Mesendoderm (in vitro differentiated cells): ENCODE measurements around the gene ZNF668.
A peak's percentile ranks its signal among the peaks of the same experiment; 100 is the strongest.

Experiments
- DNase-seq: peaks from one replicate; pipeline ENCODE4 v3.0.0; 2013
- H2AK5ac ChIP-seq: 2 replicates; pipeline ENCODE4 v1.6.1; 2013; ENCODE audit warnings: low read length, inconsistent platforms
- H2BK120ac ChIP-seq: 2 replicates; pipeline ENCODE4 v1.6.1; 2013; ENCODE audit warnings: low read depth, mild to moderate bottlenecking, low read length, moderate library complexity, mixed read lengths
- H2BK15ac ChIP-seq: replicated peaks from 2 replicates; pipeline ENCODE4 v1.6.1; 2013; ENCODE audit warnings: low read depth, mild to moderate bottlenecking, moderate library complexity
- H2BK5ac ChIP-seq: 2 replicates; pipeline ENCODE4 v1.6.1; 2013; ENCODE audit warnings: low read length, inconsistent platforms
- H3K18ac ChIP-seq: 2 replicates; pipeline ENCODE4 v1.6.1; 2013; ENCODE audit warnings: mild to moderate bottlenecking, low read length, mixed read lengths
- H3K23ac ChIP-seq: one replicate; pipeline ENCODE4 v1.6.1; 2013; ENCODE audit warnings: low read length
- H3K27ac ChIP-seq: 2 replicates; pipeline ENCODE4 v1.5.1; 2013; ENCODE audit warnings: low read depth, mild to moderate bottlenecking, inconsistent platforms, low read length, moderate library complexity
- H3K27me3 ChIP-seq: 2 replicates; pipeline ENCODE4 v1.6.1; 2013; ENCODE audit warnings: low read length, control low read depth, mild to moderate bottlenecking, inconsistent platforms; ENCODE audit not compliant: insufficient read depth, poor library complexity
- H3K36me3 ChIP-seq: 2 replicates; pipeline ENCODE4 v1.6.1; 2013; ENCODE audit warnings: low read length, inconsistent platforms; ENCODE audit not compliant: control insufficient read depth, insufficient read depth
- H3K4ac ChIP-seq: one replicate; pipeline ENCODE4 v1.6.1; 2013; ENCODE audit warnings: low read depth, mild to moderate bottlenecking, low read length, moderate library complexity
- H3K4me1 ChIP-seq: 2 replicates; pipeline ENCODE4 v1.6.1; 2013; ENCODE audit warnings: low read depth, low read length, inconsistent platforms; ENCODE audit not compliant: control insufficient read depth
- H3K4me2 ChIP-seq: 2 replicates; pipeline ENCODE4 v1.6.1; 2013; ENCODE audit warnings: low read length
- H3K4me3 ChIP-seq: 2 replicates; pipeline ENCODE4 v1.5.1; 2013; ENCODE audit warnings: mild to moderate bottlenecking, low read length
- H3K56ac ChIP-seq: one replicate; pipeline ENCODE4 v1.6.1; 2013; ENCODE audit warnings: low read length
- H3K79me1 ChIP-seq: 2 replicates; pipeline ENCODE4 v1.6.1; 2013; ENCODE audit warnings: low read length, inconsistent platforms
- H3K79me2 ChIP-seq: 2 replicates; pipeline ENCODE4 v1.6.1; 2013; ENCODE audit warnings: mild to moderate bottlenecking, low read length; ENCODE audit not compliant: control insufficient read depth, insufficient read depth
- H3K9ac ChIP-seq: 2 replicates; pipeline ENCODE4 v1.6.1; 2013; ENCODE audit warnings: low read length, inconsistent platforms
- H4K5ac ChIP-seq: one replicate; pipeline ENCODE4 v1.6.1; 2013; ENCODE audit warnings: low read length
- H4K8ac ChIP-seq: one replicate; pipeline ENCODE4 v1.6.1; 2013; ENCODE audit warnings: low read depth, mild to moderate bottlenecking, control low read depth, low read length, moderate library complexity
- WGBS: extraction: QIAGEN DNeasy Blood & Tissue Kit; methylation state at CpG from one replicate; pipeline ENCODE4 v1.1.7; 2013; ENCODE audit warnings: low lambda C conversion rate, missing lambda C conversion rate; ENCODE audit not compliant: insufficient coverage; ENCODE audit errors: extremely low coverage; 5-methylcytosine and 5-hydroxymethylcytosine counted together

Gene ZNF668

DNA sequence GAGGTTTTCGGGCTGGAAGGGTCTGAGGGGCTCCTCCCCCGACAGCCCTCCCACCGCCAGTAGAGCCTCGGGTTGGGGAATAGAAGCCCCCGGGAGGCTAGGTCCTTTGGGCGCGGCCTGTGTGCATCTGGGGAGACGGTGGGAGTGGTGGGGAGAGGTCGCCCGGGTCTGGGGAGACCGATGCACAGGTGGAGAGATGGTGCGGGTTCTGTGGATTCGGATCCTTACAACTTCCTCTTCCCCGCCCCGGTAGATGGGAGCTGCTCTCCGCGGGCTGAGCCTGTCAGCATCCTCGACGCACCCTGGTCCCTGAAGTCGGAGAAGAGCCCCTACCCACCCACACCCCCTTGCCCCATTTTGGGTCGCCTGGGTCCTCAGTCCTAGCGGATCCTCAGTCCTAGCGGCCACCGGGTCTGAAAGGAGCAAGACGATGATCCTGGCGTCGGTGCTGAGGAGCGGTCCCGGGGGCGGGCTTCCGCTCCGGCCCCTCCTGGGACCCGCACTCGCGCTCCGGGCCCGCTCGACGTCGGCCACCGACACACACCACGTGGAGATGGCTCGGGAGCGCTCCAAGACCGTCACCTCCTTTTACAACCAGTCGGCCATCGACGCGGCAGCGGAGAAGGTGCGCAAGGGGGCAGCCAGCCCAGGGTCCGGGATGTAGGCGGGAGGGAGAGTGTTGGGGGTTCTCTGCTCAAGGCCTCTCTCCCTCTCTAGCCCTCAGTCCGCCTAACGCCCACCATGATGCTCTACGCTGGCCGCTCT lies 34.9 kb upstream of the ZNF668 start:
- Histone ChIP-seq H2AK5ac (no peak overlapping the region), H3K4me2 (peak overlapping the region; percentile 90), H3K27ac (no peak overlapping the region), H2BK120ac (no peak overlapping the region), H2BK15ac (no peak overlapping the region), H3K4me1 (no peaks in the 10 kb centered on the region), H3K9ac (peak overlapping the region; percentile 91), H3K4ac (peak overlapping the region; percentile 74), H3K23ac (no peak overlapping the region), H4K5ac (no peak overlapping the region), H3K79me1 (peaks cover 4% of the 10 kb centered on the region), H3K27me3 (no peaks in the 10 kb centered on the region), H3K79me2 (no peaks in the 10 kb centered on the region), H2BK5ac (no peak overlapping the region), H3K18ac (peak overlapping the region; percentile 72), H3K36me3 (peaks cover 4% of the 10 kb centered on the region), H4K8ac (no peak overlapping the region), H3K4me3 (peak overlapping the region; percentile 80), H3K56ac (peak overlapping the region; percentile 97)
- no CpG with 5 or more reads among the region's 57 CpGs for WGBS
- DNase-seq: no peak

DNA sequence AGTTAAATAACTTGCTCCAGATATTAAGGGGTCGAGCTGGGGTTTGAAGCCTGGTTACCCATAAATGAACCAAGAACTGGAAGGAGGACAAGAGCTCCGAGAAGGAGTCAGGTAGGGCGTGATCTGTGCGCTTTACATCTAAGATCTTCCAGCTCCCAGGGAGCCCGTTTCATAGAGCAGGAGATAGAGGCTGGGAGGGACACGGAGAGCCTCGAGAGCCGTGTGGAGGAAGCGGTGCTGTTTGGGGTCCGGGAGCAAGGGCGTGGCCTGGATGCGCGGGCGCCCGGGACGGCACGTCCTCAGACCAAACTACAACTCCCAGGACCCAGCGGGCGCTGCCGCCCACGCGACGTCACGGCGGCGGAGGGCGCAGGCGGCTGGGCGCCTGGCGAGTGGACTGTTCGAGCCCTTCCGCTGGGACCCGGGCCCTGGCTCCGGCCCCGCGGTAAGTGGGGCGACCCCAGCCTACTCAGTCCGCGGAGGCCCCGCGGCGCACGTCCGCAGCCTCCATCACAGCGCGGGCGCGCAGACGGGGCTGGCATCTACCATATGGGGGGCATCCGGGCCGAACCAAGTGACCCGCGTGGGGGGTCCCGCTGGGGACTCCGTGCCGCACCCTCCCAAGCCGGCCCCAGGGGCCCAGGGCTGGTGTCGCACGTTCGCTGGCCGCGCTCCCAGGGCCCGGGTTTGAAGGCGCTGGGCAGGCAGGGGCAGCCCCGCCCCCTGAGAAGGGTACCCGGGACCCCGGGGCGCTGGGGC lies 34.2 kb upstream of the ZNF668 start, which contains the start of gene BCKDK:
Gene BCKDK, plus strand, starts transcription at position 352 of the 759 bp plus-strand sequence. CDS start 838 bp downstream, outside the sequence.
- H3K4me3 ChIP-seq: peak within 1 kb of the TSS; percentile 80
- peak within 1 kb of the TSS; percentile 97 for H3K56ac ChIP-seq
- no peak within 1 kb of the TSS for H2BK5ac ChIP-seq
- H3K27me3 ChIP-seq: no peaks in the 10 kb centered on the region
- H4K5ac ChIP-seq: no peak within 1 kb of the TSS
- H4K8ac ChIP-seq: peak within 1 kb of the TSS; percentile 77
- no peak within 1 kb of the TSS for H2AK5ac ChIP-seq
- peaks cover 4% of the 10 kb centered on the region for H3K79me1 ChIP-seq
- no peaks in the 10 kb centered on the region for H3K4me1 ChIP-seq
- peak; percentile 65 for DNase-seq
- H3K4ac ChIP-seq: peak within 1 kb of the TSS; percentile 74
- peak within 1 kb of the TSS; percentile 91 for H3K9ac ChIP-seq
- no peak within 1 kb of the TSS for H2BK120ac ChIP-seq
- peaks cover 4% of the 10 kb centered on the region for H3K36me3 ChIP-seq
- peak within 1 kb of the TSS; percentile 90 for H3K4me2 ChIP-seq
- no peak within 1 kb of the TSS for H2BK15ac ChIP-seq
- no CpG with 5 or more reads among the region's 68 CpGs for WGBS
- no peaks in the 10 kb centered on the region for H3K79me2 ChIP-seq
- H3K27ac ChIP-seq: no peak within 1 kb of the TSS
- peak within 1 kb of the TSS; percentile 57 for H3K23ac ChIP-seq
- peak within 1 kb of the TSS; percentile 72 for H3K18ac ChIP-seq

DNA sequence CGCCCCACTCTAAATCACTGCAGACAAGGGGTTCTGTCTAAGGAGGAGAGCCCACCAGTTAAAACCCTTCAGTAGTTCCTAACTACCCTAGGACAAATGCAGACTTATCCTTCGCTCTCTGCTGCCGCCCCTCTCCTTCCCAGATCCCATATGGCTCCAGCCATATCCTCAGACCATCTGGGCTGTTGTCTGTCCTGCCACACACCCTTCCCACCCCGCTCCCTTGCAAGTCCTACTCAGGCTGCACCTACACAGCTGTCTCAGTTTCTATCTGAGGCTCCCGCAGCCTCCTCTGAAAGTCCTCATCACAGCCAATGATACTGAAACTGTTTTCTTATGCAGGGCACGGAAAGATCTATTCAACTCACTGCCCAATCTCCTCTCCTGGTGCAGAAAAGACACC lies 33.4 kb upstream of the ZNF668 start:
- Histone ChIP-seq H3K56ac (no peak overlapping the region), H3K27me3 (no peaks in the 10 kb centered on the region), H3K9ac (no peak overlapping the region), H2AK5ac (no peak overlapping the region), H3K23ac (no peak overlapping the region), H3K36me3 (peaks cover 4% of the 10 kb centered on the region), H4K8ac (no peak overlapping the region), H3K4me1 (no peaks in the 10 kb centered on the region), H2BK5ac (no peak overlapping the region), H3K79me1 (peaks cover 4% of the 10 kb centered on the region), H2BK15ac (no peak overlapping the region), H3K4me3 (no peak overlapping the region), H3K27ac (no peak overlapping the region), H2BK120ac (no peak overlapping the region), H4K5ac (no peak overlapping the region), H3K4me2 (no peak overlapping the region), H3K4ac (no peak overlapping the region), H3K18ac (no peak overlapping the region), H3K79me2 (no peaks in the 10 kb centered on the region)
- no CpG with 5 or more reads among the region's 6 CpGs for WGBS
- no peak for DNase-seq

DNA sequence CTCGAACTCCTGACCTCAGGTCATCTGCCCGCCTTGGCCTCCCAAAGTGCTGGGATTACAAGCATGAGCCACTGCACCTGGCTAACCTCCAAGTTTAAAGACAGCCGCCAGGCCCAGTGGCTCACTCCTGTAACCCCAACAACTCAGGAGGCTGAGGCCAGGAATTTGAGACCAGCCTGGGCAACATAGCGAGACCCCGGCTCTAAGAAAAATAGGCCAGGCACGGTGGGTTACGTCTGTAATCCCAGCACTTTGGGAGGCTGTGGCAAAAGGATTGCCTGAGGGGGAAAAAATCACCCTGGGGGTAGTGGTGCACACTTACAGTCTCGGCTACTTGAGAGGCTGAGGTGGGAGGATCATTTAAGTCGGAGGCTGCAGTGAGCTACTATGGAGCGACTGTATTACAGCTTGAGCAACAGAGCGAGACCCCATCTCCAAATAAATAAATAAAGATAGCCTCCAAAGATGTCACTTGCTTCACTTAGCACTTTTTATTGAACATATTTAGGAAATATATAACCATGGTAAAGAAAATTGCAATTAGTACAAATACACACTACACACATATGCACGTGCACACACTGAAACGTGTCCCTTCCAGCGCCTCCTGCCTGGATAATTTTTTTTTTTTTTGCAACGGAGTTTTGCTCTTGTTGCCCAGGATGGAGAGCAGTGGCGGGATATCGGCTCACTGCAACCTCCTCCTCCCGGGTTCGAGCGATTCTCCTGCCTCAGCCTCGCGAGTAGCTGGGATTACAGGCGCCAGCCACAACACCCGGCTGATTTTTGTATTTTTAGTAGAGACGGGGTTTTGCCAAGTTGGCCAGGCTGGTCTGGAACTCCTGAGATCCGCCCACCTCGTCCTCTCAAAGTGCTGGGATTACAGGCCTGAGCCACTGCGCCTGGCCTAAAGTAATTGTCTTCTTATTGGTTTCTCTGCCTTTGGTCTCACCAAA lies 32.7 kb upstream of the ZNF668 start:
- no peak overlapping the region for H3K18ac ChIP-seq

DNA sequence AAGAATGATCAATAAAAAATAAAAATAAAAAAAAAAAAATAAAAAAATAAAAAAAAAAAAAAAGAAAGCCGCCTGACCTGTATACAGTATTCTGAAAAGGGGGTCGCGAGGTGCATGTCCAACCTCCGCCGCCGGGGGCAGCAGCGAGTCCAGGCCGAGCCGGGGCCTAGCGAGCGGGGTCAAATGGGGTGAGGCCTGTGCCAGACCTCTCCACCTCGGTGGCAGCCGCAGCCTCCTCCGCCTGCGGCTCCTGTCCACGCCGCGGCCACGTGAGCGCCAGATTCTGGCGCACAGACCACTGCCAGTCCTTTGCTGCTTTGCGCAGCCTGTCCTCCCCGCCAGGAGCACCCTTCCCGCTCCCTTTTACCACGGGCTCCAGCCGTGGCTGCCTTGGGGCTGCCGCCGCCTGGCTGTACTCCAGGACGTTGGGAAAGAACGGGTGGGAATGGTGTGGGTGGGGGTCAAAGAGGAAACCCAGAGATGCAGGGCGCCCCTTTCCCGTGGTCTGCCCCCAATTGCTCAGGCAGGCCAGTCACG lies 31.7 kb upstream of the ZNF668 start:
- no peak overlapping the region for H2BK120ac ChIP-seq
- no peaks in the 10 kb centered on the region for H3K79me2 ChIP-seq
- H3K4me1 ChIP-seq: no peaks in the 10 kb centered on the region
- WGBS: no CpG with 5 or more reads among the region's 33 CpGs
- no peak overlapping the region for H2BK15ac ChIP-seq
- no peak overlapping the region for H4K5ac ChIP-seq
- H3K4me2 ChIP-seq: no peak overlapping the region
- H4K8ac ChIP-seq: no peak overlapping the region
- no peak overlapping the region for H3K23ac ChIP-seq
- H3K4ac ChIP-seq: no peak overlapping the region
- H3K9ac ChIP-seq: peak overlapping the region; percentile 54
- H2AK5ac ChIP-seq: no peak overlapping the region
- H3K4me3 ChIP-seq: no peak overlapping the region
- no peak overlapping the region for H3K27ac ChIP-seq
- H3K27me3 ChIP-seq: no peaks in the 10 kb centered on the region
- DNase-seq: peak; percentile 79
- peaks cover 2% of the 10 kb centered on the region for H3K79me1 ChIP-seq
- H2BK5ac ChIP-seq: no peak overlapping the region
- no peak overlapping the region for H3K18ac ChIP-seq
- H3K36me3 ChIP-seq: no peaks in the 10 kb centered on the region
- H3K56ac ChIP-seq: peak overlapping the region; percentile 91

More for the DNA sequence above, 32.7 kb upstream of the ZNF668 start:
- no peak overlapping the region for H2BK5ac ChIP-seq
- no peak overlapping the region for H2BK120ac ChIP-seq
- H3K36me3 ChIP-seq: peaks cover 2% of the 10 kb centered on the region
- no CpG with 5 or more reads among the region's 28 CpGs for whole genome bisulfite sequencing
- peaks cover 4% of the 10 kb centered on the region for H3K79me1 ChIP-seq
- no peak overlapping the region for H3K56ac ChIP-seq
- H3K4me1 ChIP-seq: no peaks in the 10 kb centered on the region
- H3K27ac ChIP-seq: no peak overlapping the region
- no peak overlapping the region for H3K9ac ChIP-seq
- no peak overlapping the region for H4K5ac ChIP-seq
- DNase-seq: no peak
- H2BK15ac ChIP-seq: no peak overlapping the region
- no peaks in the 10 kb centered on the region for H3K79me2 ChIP-seq
- H3K23ac ChIP-seq: no peak overlapping the region
- H3K4me2 ChIP-seq: no peak overlapping the region
- H3K4me3 ChIP-seq: no peak overlapping the region
- no peak overlapping the region for H2AK5ac ChIP-seq
- H3K4ac ChIP-seq: no peak overlapping the region
- H4K8ac ChIP-seq: no peak overlapping the region
- no peaks in the 10 kb centered on the region for H3K27me3 ChIP-seq
